Ovary (tissue), 9 donors: ENCODE measurements around the gene CACNA1E. TPM values are rescaled to one million over a fixed set of nuclear protein-coding genes. Genes with fewer than 3 reads are reported as not detected.
"Not testable (repeated sequence)": the region's sequence is repeated elsewhere in the genome, so short reads cannot be mapped to it uniquely, and the experiment has no call there.

ENCODE experiments used
- DNase-seq, 5 donors: peaks; one replicate each; pipeline ENCODE4 v3.0.0-alpha.2; 2019 to 2020
- H3K27ac ChIP-seq, 2 donors: fragments of 200-600 bp; one replicate each; pipeline versions ENCODE4 v1.5.1 to v1.8.0; 2019 to 2022
- H3K27me3 ChIP-seq: fragments of 200-600 bp; one replicate; pipeline ENCODE4 v1.8.0; 2022
- H3K36me3 ChIP-seq: fragments of 200-600 bp; sonication (generic); one replicate; pipeline ENCODE4 v1.5.1; 2019
- H3K4me1 ChIP-seq: one replicate; pipeline ENCODE4 v1.8.1; 2013; ENCODE audit warnings: mild to moderate bottlenecking, moderate library complexity; ENCODE audit not compliant: insufficient read depth
- H3K4me3 ChIP-seq: fragments of 200-600 bp; sonication (generic); one replicate; pipeline ENCODE4 v1.5.1; 2017
- H3K9me3 ChIP-seq, 2 donors: fragments of 200-600 bp in 1 of 2; sonication (generic) in 1 of 2; one replicate each; pipeline versions ENCODE4 v1.5.1 to v1.8.1; 2013 to 2019; ENCODE audit warnings: mild to moderate bottlenecking in 1 of 2, moderate library complexity in 1 of 2
- EP300 ChIP-seq: sonication (generic); formaldehyde crosslinking; IDR thresholded peaks from one replicate; pipeline ENCODE4 v1.6.1; 2017; ENCODE audit warnings: antibody characterized with exemption
- POLR2A ChIP-seq: fragments of 450-650 bp; IDR thresholded peaks from one replicate; pipeline ENCODE4 v1.6.1; 2017; ENCODE audit warnings: antibody characterized with exemption, mild to moderate bottlenecking, moderate library complexity
- WGBS, 3 donors: extraction: QIAGEN DNeasy Blood & Tissue Kit in 1 of 3; methylation state at CpG; one replicate each; pipeline versions ENCODE4 v1.1.5 to v1.1.7; 2013 to 2017; 5-methylcytosine and 5-hydroxymethylcytosine counted together
- intact Hi-C, 4 donors: fragments of 100-400 bp; cut with DNase I; formaldehyde crosslinking; loops; one replicate each; pipeline versions ENCODE4 v1.11.0 to v1.15.1; 2022 to 2023
- polyA plus RNA-seq, 2 donors: library from polyadenylated mRNA; stranded (reverse); fragments of 200-250 nt in 1 of 2; fragments of 350-450 nt in 1 of 2; fragmentation: Illumina TruSeq in 1 of 2; extraction: RNeasy Lipid Tissue Mini Kit (QIAGEN cat#74804) in 1 of 2; gene quantifications; one replicate each; pipeline ENCODE4 v1.2.3, GENCODE V29; 2013 to 2014
- total RNA-seq, 7 donors: library from RNA; depleted of rRNA in 2 of 7; stranded (reverse); fragments of >200 nt in 2 of 7; fragmentation: NEBNext Ultra II Directional in 3 of 7; extraction: Animal tissue kit (Norgen Biotek cat#: 25700) in 3 of 7; gene quantifications; one replicate each; pipeline versions ENCODE4 v1.1.0 to v1.2.4, GENCODE V29; 2016 to 2023
- TF ChIP-seq, protein P1 (sequence below), 3 donors: fragments of 450-650 bp in 2 of 3; fragments of 200-600 bp in 1 of 3; IDR thresholded peaks; one replicate each; pipeline versions ENCODE4 v1.5.1 to v1.8.0; 2016 to 2022; ENCODE audit warnings: antibody characterized with exemption in 3 of 3, mild to moderate bottlenecking in 1 of 3
- donor health status: DM: no; HTN: no; CAD: no; lungs with moderate emphysema.
- donor health status: DM: no; HTN: no; CAD: no.
- donor health status: Bipolar disorder and iron deficiency.
- donor health status: DM: yes; HTN: yes; CAD: no.
- donor health status: DM: no; HTN: no; CAD: no.
- donor health status: DM: yes; HTN: yes; CAD: no.

CACNA1E gene
- total and polyA plus RNA-seq, 9 donors: 0.01 to 0.34 (median 0.10) TPM; not detected in 3

- TF ChIP-seq, protein P1, sequence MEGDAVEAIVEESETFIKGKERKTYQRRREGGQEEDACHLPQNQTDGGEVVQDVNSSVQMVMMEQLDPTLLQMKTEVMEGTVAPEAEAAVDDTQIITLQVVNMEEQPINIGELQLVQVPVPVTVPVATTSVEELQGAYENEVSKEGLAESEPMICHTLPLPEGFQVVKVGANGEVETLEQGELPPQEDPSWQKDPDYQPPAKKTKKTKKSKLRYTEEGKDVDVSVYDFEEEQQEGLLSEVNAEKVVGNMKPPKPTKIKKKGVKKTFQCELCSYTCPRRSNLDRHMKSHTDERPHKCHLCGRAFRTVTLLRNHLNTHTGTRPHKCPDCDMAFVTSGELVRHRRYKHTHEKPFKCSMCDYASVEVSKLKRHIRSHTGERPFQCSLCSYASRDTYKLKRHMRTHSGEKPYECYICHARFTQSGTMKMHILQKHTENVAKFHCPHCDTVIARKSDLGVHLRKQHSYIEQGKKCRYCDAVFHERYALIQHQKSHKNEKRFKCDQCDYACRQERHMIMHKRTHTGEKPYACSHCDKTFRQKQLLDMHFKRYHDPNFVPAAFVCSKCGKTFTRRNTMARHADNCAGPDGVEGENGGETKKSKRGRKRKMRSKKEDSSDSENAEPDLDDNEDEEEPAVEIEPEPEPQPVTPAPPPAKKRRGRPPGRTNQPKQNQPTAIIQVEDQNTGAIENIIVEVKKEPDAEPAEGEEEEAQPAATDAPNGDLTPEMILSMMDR (IDR thresholded peaks at IDR 0.05): no peak
- TF ChIP-seq POLR2A (no peak), EP300 (no peak)
- Histone ChIP-seq H3K27me3 (no peaks in the 10 kb centered on the region), H3K27ac (no peak overlapping the region), H3K36me3 (no peaks in the 10 kb centered on the region), H3K4me1 (no peaks in the 10 kb centered on the region), H3K4me3 (no peak overlapping the region), H3K9me3 (no peaks in the 10 kb centered on the region)
- intact Hi-C loops: loop anchor here in 1 of 4 donors (10.0 kb wide), 1 partner anchor 57 kb away; no protein-coding TSS in a partner anchor
- 36 to 53% (median 37%) methylated on average over 5 of the region's 5 CpGs for whole genome bisulfite sequencing, 3 donors
- no peak for DNase-seq
Measured at GRCh38 chr1:181517181-181517875, 34.0 kb downstream of the CACNA1E start.

GRCh38 chr1:181518152-181518551, 34.8 kb downstream of the CACNA1E start:
- no peak for DNase-seq
- no peaks in the 10 kb centered on the region for H3K36me3 ChIP-seq
- H3K27me3 ChIP-seq: no peaks in the 10 kb centered on the region
- no peak overlapping the region for H3K4me3 ChIP-seq
- H3K27ac ChIP-seq: no peak overlapping the region
- H3K9me3 ChIP-seq: no peaks in the 10 kb centered on the region
- WGBS, 3 donors: 52 to 65% (median 55%) methylated on average over 2 of the region's 2 CpGs
- H3K4me1 ChIP-seq: no peaks in the 10 kb centered on the region
- no peak for TF ChIP-seq POLR2A
- no peak for TF ChIP-seq EP300
- TF ChIP-seq, protein P1 (IDR thresholded peaks at IDR 0.05): no peak
- intact Hi-C loops: loop anchor here in 1 of 4 donors (10.0 kb wide), 1 partner anchor 57 kb away; no protein-coding TSS in a partner anchor

DNA sequence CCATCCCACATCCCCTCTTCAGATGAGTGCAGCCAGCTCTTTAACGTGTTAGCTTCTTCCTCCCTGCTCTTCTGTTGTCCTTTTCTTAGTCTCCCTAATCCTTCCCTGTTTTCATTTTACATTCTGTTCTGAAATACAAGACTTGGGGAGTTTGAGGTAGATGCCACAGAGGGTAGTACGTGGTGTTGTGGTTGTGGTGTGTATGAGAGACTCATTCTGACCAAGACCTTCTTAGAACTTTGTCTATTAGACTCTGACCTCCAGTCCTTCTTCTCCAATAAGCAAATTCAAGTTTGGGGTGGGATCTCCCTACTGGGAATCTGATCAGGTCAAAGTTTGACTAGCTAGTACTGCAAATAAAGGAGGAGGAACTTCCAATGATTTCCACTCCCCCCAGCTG, 39.5 kb downstream of the CACNA1E start:
- WGBS, 3 donors: 32 to 46% (median 44%) methylated on average over 2 of the region's 2 CpGs
- Histone ChIP-seq H3K36me3 (no peaks in the 10 kb centered on the region), H3K9me3 (no peaks in the 10 kb centered on the region), H3K4me3 (no peak overlapping the region), H3K27ac (no peak overlapping the region), H3K27me3 (no peaks in the 10 kb centered on the region), H3K4me1 (no peaks in the 10 kb centered on the region)
- TF ChIP-seq EP300: no peak
- TF ChIP-seq POLR2A: no peak
- TF ChIP-seq, protein P1 (IDR thresholded peaks at IDR 0.05): no peak
- intact Hi-C loops: no loop called here
- DNase-seq: no peak

GRCh38 chr1:181525104-181525721, 41.9 kb downstream of the CACNA1E start:
- intact Hi-C loops: no loop called here
- no peaks in the 10 kb centered on the region for H3K9me3 ChIP-seq

DNA sequence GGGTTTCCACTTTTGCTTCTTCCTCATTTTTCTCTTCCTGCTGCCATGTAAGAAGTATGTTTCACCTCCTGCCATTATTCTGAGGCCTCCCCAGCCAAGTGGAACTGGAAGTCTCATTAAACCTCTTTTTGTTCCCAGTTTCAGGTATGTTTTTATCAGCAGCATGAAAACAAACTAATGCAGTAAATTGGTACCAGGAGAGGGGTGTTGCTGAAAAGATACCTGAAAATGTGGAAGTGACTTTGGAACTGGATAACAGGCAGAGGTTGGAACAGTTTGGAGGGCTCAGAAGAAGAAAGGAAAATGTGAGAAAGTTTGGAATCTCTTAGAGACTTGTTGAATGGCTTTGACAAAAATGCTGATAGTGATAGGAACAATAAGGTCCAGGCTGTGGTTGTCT, 44.9 kb downstream of the CACNA1E start:
- DNase-seq, H3K4me3 ChIP-seq, H3K9me3 ChIP-seq, H3K27ac ChIP-seq, H3K27me3 ChIP-seq, H3K4me1 ChIP-seq, H3K36me3 ChIP-seq, intact Hi-C loops: not testable (repeated sequence)

More at GRCh38 chr1:181525104-181525721, 41.9 kb downstream of the CACNA1E start:
- TF ChIP-seq EP300: no peak
- TF ChIP-seq, protein P1 (IDR thresholded peaks at IDR 0.05): no peak
- TF ChIP-seq POLR2A: no peak
- Histone ChIP-seq H3K4me1 (no peaks in the 10 kb centered on the region), H3K27ac (no peak overlapping the region), H3K27me3 (no peaks in the 10 kb centered on the region), H3K4me3 (no peak overlapping the region), H3K36me3 (no peaks in the 10 kb centered on the region)
- 85 to 92% (median 89%) methylated on average over 1 of the region's 1 CpG for WGBS, 3 donors
- DNase-seq: no peak
